Fibroblast of gingiva (primary cell): ENCODE results near the gene OR2M4.
"Not testable (repeated sequence)": the region's sequence is repeated elsewhere in the genome, so short reads cannot be mapped to it uniquely, and the experiment has no call there.

ENCODE experiments used
- DNase-seq: peaks from one replicate; pipeline ENCODE4 v3.0.0-alpha.2; 2011; ENCODE audit warnings: low read depth

Gene OR2M4

GRCh38 chr1:248231117-248231516 is at the start of gene OR2M4:
Gene OR2M4 (plus strand): TSS chr1:248231417. CDS start chr1:248238929, 7,512 bp downstream.
- no peak for DNase-seq

- DNase-seq: no peak
Measured at GRCh38 chr1:248183996-248184395, 47.2 kb upstream of the OR2M4 start.

- DNase-seq: no peak
Measured at GRCh38 chr1:248187363-248187762, 43.9 kb upstream of the OR2M4 start.

- no peak for DNase-seq
Measured at GRCh38 chr1:248189026-248189425, 42.2 kb upstream of the OR2M4 start.

GRCh38 chr1:248194117-248194516 is 37.1 kb upstream of the OR2M4 start:
- no peak for DNase-seq

GRCh38 chr1:248196965-248197364 is 34.3 kb upstream of the OR2M4 start, which contains the start of gene OR2M3:
Gene OR2M3 (plus strand): TSS chr1:248197265. CDS start chr1:248203068, 5,803 bp downstream.
- no peak for DNase-seq

GRCh38 chr1:248215880-248216279 is 15.3 kb upstream of the OR2M4 start:
- DNase-seq: no peak

- DNase-seq: no peak
Measured at GRCh38 chr1:248225537-248225936, 5.7 kb upstream of the OR2M4 start.

GRCh38 chr1:248229360-248229908 is 1.8 kb upstream of the OR2M4 start:
- DNase-seq: no peak

GRCh38 chr1:248239478-248239877 is 8.3 kb downstream of the OR2M4 start:
- DNase-seq: no peak

GRCh38 chr1:248243204-248243603 is 12.0 kb downstream of the OR2M4 start:
- no peak for DNase-seq

GRCh38 chr1:248259309-248259708 is 28.1 kb downstream of the OR2M4 start:
- DNase-seq: not testable (repeated sequence)

GRCh38 chr1:248268178-248268577 is 37.0 kb downstream of the OR2M4 start:
- DNase-seq: no peak

- DNase-seq: not testable (repeated sequence)
Measured at GRCh38 chr1:248273225-248273624, 42.0 kb downstream of the OR2M4 start.

GRCh38 chr1:248277876-248278275 is 46.7 kb downstream of the OR2M4 start, which contains the start of gene OR2T33:
Gene OR2T33 (minus strand): TSS chr1:248277976. CDS start chr1:248273814, 4,162 bp downstream.
- DNase-seq: no peak

- no peak for DNase-seq
Measured at GRCh38 chr1:248288391-248288790, 57.2 kb downstream of the OR2M4 start.
